SJCRH30 (cell line): ENCODE data around the gene AGA. TPM values are rescaled to one million over a fixed set of nuclear protein-coding genes. Genes with fewer than 3 reads are reported as not detected.

ENCODE experiments used
- DNase-seq, 2 experiments: peaks; one replicate each; pipeline ENCODE4 v3.0.0-alpha.2; 2015 to 2020
- H3K27ac ChIP-seq: fragments of 250-450 bp; sonication (Bioruptor Pico); 2 replicates; pipeline ENCODE4 v1.5.1; 2020; ENCODE audit warnings: mild to moderate bottlenecking, moderate library complexity
- H3K27me3 ChIP-seq: fragments of 250-450 bp; sonication (Bioruptor Pico); 2 replicates; pipeline ENCODE4 v1.5.1; 2020; ENCODE audit warnings: mild to moderate bottlenecking, moderate library complexity
- H3K36me3 ChIP-seq: fragments of 250-450 bp; sonication (Bioruptor Pico); 2 replicates; pipeline ENCODE4 v1.5.1; 2020; ENCODE audit warnings: mild to moderate bottlenecking, moderate library complexity
- H3K4me1 ChIP-seq: fragments of 250-450 bp; sonication (Bioruptor Pico); 2 replicates; pipeline ENCODE4 v1.5.1; 2020; ENCODE audit warnings: mild to moderate bottlenecking, moderate library complexity
- H3K4me3 ChIP-seq: fragments of 250-450 bp; sonication (Bioruptor Pico); 2 replicates; pipeline ENCODE4 v1.5.1; 2020; ENCODE audit warnings: mild to moderate bottlenecking, moderate library complexity
- H3K9me3 ChIP-seq: fragments of 250-450 bp; sonication (Bioruptor Pico); replicated peaks from 2 replicates; pipeline ENCODE4 v1.5.1; 2020; ENCODE audit warnings: mild to moderate bottlenecking, moderate library complexity
- total RNA-seq: library from RNA; depleted of rRNA; stranded (reverse); fragments of >200 nt; shearing (Covaris generic); gene quantifications from 2 replicates; pipeline ENCODE4 v1.2.3, GENCODE V29; 2014

AGA gene
- total RNA-seq, 1 experiment from 2014 or later = 1.9 TPM

DNA sequence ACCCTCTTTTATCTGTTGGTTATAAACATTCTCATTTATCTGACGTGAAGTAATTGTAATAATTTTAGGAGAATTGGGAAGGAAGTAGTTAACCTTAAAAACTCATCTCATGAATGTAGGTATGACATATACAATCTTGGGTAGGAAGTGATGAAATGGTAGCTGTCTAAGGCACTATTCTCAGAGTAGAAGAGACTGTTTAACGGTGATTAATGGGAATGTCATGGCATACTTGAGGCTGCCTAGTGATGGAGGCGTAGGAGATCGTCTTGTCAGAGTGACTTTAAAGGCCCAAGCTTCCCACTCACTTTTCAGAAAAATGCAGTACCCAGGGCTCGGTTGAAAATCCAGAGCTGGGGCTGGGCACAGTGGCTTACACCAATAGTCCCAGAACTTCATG lies 19.4 kb upstream of the AGA start:
- Histone ChIP-seq H3K27me3 (no peaks in the 10 kb centered on the region), H3K9me3 (no peaks in the 10 kb centered on the region), H3K36me3 (no peaks in the 10 kb centered on the region), H3K4me3 (no peak overlapping the region), H3K27ac (no peak overlapping the region), H3K4me1 (no peaks in the 10 kb centered on the region)
- DNase-seq = no peak

DNA sequence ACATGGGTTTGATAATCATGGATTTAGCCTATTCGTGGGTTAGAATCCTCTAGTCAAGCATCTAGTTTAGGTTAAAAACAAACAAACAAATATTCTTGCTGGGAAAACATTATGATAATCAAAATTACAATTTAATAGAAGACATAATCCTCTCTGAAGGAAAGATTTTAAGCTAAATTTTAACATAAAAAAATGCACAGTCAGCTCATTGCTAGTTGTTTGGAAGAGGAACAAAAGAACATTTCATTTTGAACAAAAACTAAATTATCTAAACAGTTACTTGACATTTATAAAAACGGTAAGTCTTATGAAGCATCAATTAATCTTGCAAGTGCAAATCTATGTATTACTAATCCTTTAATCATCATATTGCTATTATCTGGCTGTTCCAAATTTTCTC lies 18.2 kb upstream of the AGA start:
- Histone ChIP-seq H3K27ac (no peak overlapping the region), H3K9me3 (no peaks in the 10 kb centered on the region), H3K36me3 (no peaks in the 10 kb centered on the region), H3K27me3 (no peaks in the 10 kb centered on the region), H3K4me3 (no peak overlapping the region), H3K4me1 (no peaks in the 10 kb centered on the region)
- no peak for DNase-seq

DNA sequence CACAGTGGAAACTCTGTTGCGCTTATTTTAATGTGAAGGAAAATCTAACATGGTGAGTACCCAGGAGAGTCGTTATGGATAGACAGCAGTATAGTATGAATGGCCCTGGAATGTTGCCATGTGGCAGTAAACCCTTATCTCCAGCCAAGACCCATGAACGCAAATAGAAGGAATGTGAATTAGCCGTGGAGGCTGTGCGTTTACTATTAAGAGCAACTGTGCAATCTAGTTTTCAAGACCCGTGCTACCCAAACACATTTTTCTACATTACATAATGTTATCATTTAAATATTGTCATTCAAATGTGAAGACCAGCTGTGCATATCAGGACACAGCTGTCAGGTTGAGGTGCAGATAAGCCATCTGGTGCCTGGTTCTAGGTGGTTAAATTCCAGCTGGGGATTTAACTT lies 13.3 kb upstream of the AGA start:
- peak; percentile 44 to 50 for DNase-seq
- Histone ChIP-seq H3K36me3 (no peaks in the 10 kb centered on the region), H3K27me3 (no peaks in the 10 kb centered on the region), H3K27ac (no peak overlapping the region), H3K4me1 (no peaks in the 10 kb centered on the region), H3K9me3 (no peaks in the 10 kb centered on the region), H3K4me3 (no peak overlapping the region)

DNA sequence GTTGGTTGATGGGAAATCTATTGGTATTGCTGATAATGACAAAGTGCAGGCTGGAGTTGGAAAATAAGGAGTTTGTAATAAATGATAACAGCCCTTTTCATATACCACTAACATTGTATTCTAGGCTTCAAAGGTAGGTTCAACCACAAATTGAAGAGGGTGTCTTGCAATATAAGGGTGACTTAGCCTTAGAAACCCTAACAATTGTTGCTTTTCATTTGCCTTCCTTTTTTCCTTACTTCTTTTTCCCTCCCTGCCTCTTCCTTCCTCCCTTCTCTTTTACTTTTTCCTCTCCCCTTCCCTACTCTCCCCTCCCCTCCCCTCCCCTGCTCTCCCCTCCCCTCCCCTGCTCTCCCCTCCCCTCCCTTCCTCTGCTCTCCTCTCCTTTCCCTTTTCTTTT lies 10.9 kb upstream of the AGA start:
- H3K27me3 ChIP-seq = no peaks in the 10 kb centered on the region
- no peaks in the 10 kb centered on the region for H3K36me3 ChIP-seq

DNA sequence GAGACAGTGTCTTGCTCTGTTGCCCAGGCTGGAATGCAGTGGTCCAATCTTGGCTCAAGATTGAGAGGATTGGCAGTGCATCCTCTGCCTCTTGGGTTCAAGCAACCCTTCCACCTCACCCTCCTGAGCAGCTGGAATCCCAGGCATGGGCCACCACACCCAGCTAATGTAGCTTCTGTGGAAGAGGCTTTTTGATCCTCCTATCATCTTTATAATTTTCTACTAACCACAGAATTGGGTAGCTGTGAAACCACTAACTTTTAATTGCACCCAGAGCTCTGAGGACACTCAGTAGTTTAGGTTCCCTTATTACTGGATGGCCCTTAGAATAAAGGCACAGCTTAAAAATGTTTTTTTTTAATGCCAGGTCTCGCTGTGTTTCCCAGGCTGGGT lies 8.9 kb upstream of the AGA start:
- Histone ChIP-seq H3K4me3 (no peak overlapping the region), H3K9me3 (no peaks in the 10 kb centered on the region), H3K36me3 (no peaks in the 10 kb centered on the region), H3K27ac (no peak overlapping the region), H3K27me3 (no peaks in the 10 kb centered on the region), H3K4me1 (peaks cover 3% of the 10 kb centered on the region; the same call in 1 of the 2 replicates)
- DNase-seq = no peak

More for the DNA sequence above, 10.9 kb upstream of the AGA start:
- Histone ChIP-seq H3K4me1 (peaks cover 3% of the 10 kb centered on the region; the same call in 1 of the 2 replicates), H3K27ac (no peak overlapping the region), H3K4me3 (no peak overlapping the region), H3K9me3 (no peaks in the 10 kb centered on the region)
- no peak for DNase-seq

DNA sequence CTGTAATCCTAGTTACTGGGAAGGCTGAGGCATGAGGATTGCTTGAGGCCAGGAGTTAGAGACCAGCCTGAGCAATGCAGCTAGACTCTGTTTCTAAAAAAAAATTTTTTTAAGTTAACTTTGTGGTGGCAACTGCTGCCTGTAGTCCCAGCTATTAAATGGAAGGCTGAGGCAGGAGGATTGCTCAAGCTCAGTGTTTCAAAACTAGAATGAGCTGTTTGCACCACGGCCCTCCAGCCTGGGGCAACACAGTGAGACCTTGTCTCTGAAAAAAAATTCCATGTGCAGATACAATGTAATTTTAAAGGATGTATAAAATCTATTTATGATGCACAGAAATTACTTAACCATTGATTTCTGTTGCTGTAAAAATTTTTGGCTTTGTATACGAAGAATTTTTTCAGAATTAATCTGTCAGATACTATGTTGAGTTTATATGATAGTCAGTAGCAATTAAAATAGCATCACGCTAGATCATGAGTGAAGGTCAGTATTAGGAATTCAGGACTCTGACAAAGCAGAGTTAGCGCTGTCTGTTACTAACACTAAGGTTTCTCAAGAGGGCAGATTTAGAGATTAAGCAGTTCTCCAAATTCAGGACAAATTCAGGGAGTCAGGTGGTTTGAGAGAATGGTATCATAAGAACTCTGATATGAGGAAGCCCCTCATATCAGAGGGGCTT lies 8.3 kb upstream of the AGA start:
- Histone ChIP-seq H3K9me3 (no peaks in the 10 kb centered on the region), H3K27ac (no peak overlapping the region), H3K4me3 (no peak overlapping the region), H3K36me3 (no peaks in the 10 kb centered on the region), H3K4me1 (peaks cover 3% of the 10 kb centered on the region; the same call in 1 of the 2 replicates), H3K27me3 (no peaks in the 10 kb centered on the region)
- no peak for DNase-seq

DNA sequence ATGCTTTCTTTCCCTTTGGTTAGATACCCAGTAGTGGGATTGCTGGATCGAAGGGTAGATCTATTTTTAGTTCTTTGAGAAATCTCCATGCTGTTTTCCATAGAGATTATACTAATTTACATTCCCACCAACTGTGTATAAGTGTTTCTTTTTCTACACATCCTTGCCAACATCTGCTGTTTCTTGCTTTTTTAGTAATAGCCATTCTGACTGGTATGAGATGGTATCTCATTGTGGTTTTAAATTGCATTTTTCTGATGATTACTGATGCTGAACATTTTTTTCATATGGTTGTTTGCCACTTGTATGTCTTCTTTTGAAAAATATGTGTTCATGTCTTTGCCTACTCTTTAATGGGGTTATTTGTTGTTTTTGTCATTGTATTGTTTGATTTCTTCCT lies 6.6 kb upstream of the AGA start:
- Histone ChIP-seq H3K9me3 (no peaks in the 10 kb centered on the region), H3K27ac (no peak overlapping the region; the same call in 1 of the 2 replicates), H3K4me1 (peaks cover 3% of the 10 kb centered on the region; the same call in 1 of the 2 replicates), H3K36me3 (no peaks in the 10 kb centered on the region), H3K4me3 (no peak overlapping the region), H3K27me3 (no peaks in the 10 kb centered on the region)
- no peak for DNase-seq

DNA sequence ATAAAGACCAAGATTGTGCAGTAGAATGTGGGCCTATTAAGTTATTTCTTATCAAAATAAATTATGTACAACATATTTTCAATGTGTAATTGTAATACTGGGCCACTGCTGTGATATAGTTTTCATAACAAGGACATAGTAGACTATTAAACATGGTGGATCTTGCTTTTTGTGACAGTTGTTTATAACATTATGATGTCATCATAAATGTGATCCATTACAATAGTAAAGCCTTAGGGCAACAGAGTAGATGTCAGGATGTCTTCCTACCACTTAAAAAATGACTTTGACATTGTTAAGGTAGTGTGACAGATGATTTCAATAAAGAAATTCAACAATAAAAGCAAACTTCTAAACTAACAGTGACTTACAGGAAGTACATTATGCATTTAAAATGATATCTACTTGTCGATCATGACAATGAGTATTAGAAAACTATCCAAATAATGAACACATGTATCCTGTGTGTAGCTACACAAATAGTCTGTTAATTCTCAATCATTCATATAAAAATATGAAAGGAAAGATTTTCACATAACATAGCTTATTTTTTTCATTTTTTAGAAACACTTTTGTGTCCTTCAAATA lies 5.3 kb upstream of the AGA start:
- DNase-seq = no peak
- no peaks in the 10 kb centered on the region for H3K27me3 ChIP-seq
- no peaks in the 10 kb centered on the region for H3K9me3 ChIP-seq
- no peaks in the 10 kb centered on the region for H3K36me3 ChIP-seq
- no peak overlapping the region for H3K4me3 ChIP-seq
- peaks cover 3% of the 10 kb centered on the region; the same call in 1 of the 2 replicates for H3K4me1 ChIP-seq
- H3K27ac ChIP-seq = no peak overlapping the region

DNA sequence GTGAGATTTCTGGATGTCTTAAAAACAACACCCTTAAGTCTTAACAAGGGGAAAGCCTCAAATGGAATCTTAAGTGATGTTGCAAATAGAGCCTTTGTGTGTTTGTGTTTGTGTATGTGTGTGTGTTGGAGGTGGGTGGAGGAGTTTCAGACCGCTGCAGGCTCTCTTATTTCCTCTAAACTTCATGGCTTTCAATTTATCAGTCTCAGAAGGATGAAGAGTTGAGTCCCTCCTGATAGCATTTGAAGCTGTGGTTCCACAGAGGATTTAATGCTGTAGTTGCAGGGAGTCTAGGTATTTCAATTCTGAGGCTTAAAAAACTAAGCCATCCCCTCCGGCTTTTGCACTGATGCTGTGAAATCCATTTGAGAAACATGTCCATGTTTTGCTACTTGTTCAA lies 4.3 kb upstream of the AGA start:
- Histone ChIP-seq H3K36me3 (no peaks in the 10 kb centered on the region), H3K27ac (no peak overlapping the region), H3K4me1 (peaks cover 3% of the 10 kb centered on the region; the same call in 1 of the 2 replicates), H3K27me3 (no peaks in the 10 kb centered on the region), H3K4me3 (no peak overlapping the region), H3K9me3 (no peaks in the 10 kb centered on the region)
- DNase-seq = no peak

DNA sequence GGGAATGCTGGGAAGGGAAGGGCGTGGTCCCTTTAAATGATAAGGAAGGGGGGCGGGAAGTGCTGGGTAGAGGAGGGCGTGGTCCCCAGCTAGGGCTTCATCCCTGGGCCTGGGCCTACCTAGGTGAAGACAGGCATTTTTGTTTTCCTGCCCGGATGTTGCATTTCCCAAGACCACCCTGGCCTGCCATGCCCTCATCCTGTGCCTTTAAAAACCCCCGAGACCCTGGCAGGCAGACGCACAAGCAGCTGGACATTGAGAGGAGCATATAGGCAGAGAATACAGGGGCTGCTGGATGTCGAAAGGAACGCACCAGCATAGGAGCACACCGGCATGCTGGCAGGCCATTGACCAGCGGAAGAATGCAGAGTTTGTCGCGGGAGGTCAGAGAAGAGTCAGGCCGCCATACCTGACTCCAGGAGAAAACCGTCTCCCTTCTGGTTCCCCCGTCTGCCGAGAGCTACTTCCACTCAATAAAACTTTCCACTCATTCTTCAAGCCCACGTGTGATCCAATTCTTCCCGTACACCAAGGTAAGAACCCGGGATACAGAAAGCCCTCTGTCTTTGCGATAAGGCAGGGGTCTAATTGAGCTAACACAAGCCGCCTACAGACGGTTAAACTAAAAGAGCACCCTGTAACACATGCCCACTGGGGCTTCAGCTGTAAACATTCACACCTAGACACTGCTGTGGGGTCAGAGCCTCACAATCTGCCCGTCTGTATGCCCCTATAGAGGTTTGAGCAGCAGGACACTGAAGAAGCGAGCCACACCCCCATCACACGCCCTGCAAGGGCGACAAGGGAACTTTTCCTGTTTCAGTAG lies 2.9 kb upstream of the AGA start:
- Histone ChIP-seq H3K4me1 (peaks cover 3% of the 10 kb centered on the region; the same call in 1 of the 2 replicates), H3K36me3 (no peaks in the 10 kb centered on the region), H3K27ac (no peak overlapping the region), H3K27me3 (no peaks in the 10 kb centered on the region), H3K4me3 (no peak overlapping the region), H3K9me3 (no peaks in the 10 kb centered on the region)
- no peak for DNase-seq

DNA sequence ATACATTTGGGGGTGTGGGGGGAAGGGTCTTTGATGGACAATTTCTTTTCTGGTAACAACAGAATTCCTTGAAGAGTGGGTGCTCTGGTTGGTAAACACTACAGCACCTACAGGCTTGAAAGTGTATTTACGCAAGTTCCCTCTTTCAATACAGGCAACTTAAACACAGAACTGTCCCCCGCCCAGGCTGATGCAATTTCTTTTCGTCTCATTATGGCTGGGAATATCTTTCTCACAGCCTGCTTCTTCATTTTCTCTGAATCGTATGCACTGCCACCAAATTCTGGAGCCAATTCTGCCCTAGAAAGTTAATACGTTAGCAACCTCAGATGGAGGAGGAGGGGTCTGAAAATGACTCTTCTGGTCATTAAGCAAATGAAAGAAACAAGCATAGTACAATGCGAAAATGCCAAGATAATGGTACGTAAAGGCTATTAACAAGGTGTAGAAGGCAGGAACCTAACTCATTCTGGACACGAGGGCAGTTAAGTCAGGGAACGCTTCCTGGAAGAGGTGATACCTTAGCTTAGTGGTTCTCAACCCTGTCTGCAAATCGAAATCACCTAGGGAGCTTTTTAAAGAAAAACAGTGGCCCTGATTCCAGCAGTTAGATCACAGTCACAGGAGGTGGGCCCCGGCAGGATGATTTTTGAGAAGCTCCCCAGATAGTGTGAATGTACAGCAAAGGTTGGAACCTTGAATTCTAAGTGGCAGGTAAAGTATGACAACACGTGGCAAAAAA lies 1.0 kb downstream of the AGA start:
- Histone ChIP-seq H3K36me3 (no peaks in the 10 kb centered on the region), H3K4me1 (no peaks in the 10 kb centered on the region), H3K27me3 (no peaks in the 10 kb centered on the region), H3K9me3 (no peaks in the 10 kb centered on the region), H3K27ac (peak overlapping the region; percentile 88; the same call in 1 of the 2 replicates), H3K4me3 (peak overlapping the region; percentile 69)
- peak in 1 of 2 experiments; percentile 6 for DNase-seq

DNA sequence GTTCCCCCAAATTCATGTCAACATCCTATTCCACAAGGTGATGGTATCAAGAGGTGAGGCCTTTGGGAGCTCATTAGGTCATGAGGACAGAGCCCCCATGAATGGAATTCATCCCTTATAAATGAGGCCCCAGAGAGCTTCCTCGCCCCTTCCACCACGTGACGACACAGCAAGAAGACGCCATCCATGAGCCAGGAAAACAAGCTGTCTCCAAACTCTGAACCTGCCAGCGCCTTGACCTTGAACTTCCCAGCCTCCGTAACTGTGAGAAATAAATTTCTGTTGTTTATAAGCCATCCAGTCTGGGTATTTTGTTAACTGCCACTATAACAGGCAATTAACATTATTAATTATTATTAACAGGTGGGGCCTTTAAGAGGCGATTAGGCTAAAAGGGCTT lies 5.8 kb downstream of the AGA start:
- H3K27me3 ChIP-seq = no peaks in the 10 kb centered on the region
- no peaks in the 10 kb centered on the region for H3K9me3 ChIP-seq
- no peaks in the 10 kb centered on the region for H3K4me1 ChIP-seq
- H3K36me3 ChIP-seq = no peaks in the 10 kb centered on the region
- H3K27ac ChIP-seq = no peak overlapping the region
- no peak for DNase-seq
- H3K4me3 ChIP-seq = no peak overlapping the region

DNA sequence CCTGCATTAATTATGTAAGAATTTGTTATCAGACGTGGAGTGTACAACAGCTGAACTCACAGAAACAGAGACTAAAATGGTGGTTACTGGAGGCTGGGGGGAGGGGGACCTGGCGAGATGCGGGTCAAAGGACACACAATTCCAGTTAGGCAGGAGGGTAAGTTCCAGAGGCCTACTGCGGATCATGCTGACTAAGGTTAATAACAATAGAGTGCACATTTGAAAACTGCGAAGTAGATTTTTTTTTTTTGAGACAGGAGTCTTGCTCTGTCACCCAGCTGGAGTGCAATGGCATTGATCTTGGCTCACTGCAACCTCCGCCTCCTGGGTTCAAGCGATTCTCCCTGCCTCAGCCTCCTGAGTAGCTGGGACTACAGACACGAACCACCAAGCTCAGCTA lies 7.6 kb downstream of the AGA start:
- Histone ChIP-seq H3K4me1 (no peaks in the 10 kb centered on the region), H3K36me3 (no peaks in the 10 kb centered on the region), H3K9me3 (no peaks in the 10 kb centered on the region), H3K27me3 (no peaks in the 10 kb centered on the region), H3K27ac (no peak overlapping the region), H3K4me3 (no peak overlapping the region)
- DNase-seq = no peak

DNA sequence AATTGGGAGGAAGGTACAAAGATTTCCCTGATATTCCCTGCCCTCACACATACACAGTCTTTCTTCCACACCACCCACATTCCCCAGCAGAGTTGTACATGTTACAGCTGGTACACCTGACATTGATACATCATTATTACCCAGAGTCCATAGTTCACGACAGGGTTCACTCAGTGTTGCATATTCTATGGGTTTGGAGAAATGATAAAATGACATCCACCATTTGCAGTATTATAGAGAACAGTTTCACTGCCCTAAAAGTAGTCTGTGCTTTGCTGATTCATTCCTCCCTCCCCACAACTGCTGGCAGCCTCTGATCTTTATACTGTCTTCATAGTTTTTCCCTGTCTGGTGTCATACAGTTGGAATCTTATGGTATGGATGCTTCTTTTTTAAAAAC lies 15.0 kb downstream of the AGA start:
- H3K4me3 ChIP-seq = no peak overlapping the region
- H3K36me3 ChIP-seq = no peaks in the 10 kb centered on the region
- no peaks in the 10 kb centered on the region for H3K4me1 ChIP-seq
- DNase-seq = no peak
- H3K27ac ChIP-seq = no peak overlapping the region
- H3K9me3 ChIP-seq = no peaks in the 10 kb centered on the region
- no peaks in the 10 kb centered on the region for H3K27me3 ChIP-seq

DNA sequence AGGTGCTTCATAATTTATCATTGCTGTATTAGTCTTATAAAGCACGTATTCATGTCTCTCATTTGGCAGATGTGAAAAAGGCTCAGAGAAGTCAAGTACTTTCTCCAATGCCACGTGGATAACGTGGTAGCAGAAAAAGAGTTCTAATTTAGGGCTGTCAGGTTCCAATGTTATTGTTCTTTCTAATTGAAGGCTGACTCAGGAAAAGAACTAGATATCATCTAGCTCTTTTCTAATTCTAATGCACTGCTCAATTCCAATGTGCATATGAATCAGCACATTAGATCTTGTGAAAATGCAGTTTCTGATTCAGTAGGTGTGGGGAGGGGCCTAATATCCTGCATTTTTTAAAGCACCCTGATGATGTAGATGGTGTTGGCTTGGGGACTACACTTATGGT lies 22.8 kb downstream of the AGA start:
- Histone ChIP-seq H3K4me3 (no peak overlapping the region), H3K27me3 (no peaks in the 10 kb centered on the region), H3K4me1 (no peaks in the 10 kb centered on the region), H3K27ac (no peak overlapping the region), H3K9me3 (no peaks in the 10 kb centered on the region), H3K36me3 (no peaks in the 10 kb centered on the region)
- DNase-seq = no peak
